GM12873 (cell line): ENCODE measurements around the gene CIBAR2.

ENCODE experiments used
- TF ChIP-seq, protein P1 (sequence below): IDR thresholded peaks from 2 replicates; pipeline ENCODE4 v1.5.1; 2012; ENCODE audit warnings: low read depth, mild to moderate bottlenecking, moderate library complexity, low read length, control low read depth; ENCODE audit not compliant: insufficient read depth; ENCODE audit errors: missing control alignments

Gene CIBAR2

DNA sequence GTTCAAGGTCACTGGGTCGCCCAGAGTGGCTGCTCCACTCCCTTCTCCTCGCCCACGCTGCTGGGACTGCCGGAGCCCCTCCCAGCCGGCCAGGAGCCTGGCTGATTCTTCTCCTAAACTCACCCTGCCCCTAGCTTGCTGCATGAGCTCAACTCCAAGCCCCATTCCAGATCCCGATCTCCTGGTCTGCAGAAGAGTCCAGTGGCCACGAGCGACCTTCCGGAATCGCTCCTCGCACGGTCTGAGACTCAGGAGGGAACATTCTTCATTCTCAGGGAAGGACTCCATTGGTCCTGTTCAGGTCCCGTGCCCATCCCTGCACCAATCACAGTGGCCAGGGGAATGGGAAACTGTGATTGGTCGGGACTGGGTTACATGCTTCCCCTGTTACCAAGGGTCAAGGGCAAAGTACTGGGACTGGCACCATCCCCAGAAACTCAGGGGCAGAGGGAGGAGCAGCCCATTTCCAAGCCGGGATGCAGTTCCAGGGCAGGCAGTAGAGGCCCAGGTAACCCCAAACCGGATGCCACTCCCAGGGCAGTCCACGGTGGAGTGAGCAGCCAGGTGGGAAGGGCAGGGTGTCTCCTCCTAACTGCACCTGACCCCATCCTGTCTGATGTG lies 24.5 kb upstream of the CIBAR2 start:
- TF ChIP-seq, protein P1, sequence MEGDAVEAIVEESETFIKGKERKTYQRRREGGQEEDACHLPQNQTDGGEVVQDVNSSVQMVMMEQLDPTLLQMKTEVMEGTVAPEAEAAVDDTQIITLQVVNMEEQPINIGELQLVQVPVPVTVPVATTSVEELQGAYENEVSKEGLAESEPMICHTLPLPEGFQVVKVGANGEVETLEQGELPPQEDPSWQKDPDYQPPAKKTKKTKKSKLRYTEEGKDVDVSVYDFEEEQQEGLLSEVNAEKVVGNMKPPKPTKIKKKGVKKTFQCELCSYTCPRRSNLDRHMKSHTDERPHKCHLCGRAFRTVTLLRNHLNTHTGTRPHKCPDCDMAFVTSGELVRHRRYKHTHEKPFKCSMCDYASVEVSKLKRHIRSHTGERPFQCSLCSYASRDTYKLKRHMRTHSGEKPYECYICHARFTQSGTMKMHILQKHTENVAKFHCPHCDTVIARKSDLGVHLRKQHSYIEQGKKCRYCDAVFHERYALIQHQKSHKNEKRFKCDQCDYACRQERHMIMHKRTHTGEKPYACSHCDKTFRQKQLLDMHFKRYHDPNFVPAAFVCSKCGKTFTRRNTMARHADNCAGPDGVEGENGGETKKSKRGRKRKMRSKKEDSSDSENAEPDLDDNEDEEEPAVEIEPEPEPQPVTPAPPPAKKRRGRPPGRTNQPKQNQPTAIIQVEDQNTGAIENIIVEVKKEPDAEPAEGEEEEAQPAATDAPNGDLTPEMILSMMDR: no peak

DNA sequence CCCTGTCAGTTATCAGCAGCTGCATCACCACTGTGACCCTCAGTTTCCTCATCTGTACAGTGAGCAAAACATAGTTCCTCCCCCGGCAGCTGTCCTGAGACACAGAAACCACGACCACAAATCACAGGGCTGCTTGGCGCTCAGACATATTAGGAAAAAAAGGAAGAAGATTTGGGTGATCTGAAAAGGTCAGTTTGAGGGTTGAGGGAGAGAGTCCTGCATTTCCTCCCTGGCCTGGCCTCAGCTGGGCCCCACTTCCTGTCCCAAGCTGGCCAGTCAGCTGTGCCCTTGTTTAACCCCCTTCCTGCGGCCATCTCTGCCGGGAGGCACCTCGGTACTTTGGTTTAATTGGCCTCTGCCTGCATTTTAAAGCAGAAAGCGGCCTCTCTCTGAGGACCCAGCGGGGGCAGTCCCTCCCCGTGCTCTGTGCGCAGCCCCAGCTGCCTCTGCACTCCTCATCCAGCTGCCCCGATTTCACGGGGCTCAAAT lies 24.0 kb upstream of the CIBAR2 start:
- TF ChIP-seq, protein P1: no peak

DNA sequence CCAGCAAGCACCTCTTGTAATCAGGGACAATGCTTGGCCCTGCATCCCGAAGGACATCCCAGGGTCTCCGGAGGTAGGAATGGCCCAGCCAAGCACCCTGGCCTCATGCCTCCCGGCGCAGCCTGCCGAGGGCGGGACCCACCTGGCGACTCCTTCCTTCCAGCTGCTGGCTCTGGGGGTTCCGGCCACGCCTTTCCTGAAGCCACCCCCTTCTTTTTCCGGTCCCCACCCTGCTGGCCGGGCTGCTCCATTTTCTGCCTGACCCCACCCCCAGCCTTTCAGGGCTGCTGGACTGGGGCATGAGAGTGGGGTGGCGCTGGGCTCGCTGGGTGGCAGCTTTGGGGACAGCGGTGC lies 22.5 kb upstream of the CIBAR2 start:
- TF ChIP-seq, protein P1: no peak

DNA sequence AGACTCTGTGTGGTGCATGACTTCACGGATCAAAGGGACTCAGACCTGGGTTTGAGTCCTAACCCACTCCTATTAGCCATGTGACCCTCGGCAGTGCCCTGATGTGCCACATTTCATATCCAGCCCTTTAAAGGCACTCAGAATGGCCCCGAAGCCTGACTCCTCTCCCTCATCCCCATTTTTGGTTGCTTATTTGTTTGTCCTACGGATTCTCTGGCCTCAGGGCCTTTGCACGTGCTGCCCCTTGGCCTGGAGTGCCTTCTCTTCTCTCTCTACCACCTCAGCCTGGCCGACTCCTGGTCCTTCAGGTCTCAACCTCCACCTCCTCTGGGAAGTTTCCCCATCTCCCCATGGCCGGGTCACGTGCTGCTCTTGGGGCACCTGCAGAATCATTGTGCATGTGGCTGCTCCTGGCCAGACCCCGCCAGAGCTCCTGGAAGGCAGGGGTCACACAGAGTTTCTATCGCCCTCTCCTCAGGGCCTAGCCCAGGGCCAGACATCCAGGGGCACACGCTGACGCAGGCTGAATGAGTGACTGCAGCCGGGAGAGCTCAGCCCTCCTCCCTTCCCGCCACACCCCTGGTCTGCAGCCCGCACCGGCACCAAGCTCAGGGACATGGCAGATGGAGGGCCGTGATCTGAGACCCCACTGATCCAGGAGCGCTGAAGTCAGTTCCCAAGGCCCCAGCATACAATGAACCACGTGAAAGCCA lies 22.0 kb upstream of the CIBAR2 start:
- TF ChIP-seq, protein P1: no peak

DNA sequence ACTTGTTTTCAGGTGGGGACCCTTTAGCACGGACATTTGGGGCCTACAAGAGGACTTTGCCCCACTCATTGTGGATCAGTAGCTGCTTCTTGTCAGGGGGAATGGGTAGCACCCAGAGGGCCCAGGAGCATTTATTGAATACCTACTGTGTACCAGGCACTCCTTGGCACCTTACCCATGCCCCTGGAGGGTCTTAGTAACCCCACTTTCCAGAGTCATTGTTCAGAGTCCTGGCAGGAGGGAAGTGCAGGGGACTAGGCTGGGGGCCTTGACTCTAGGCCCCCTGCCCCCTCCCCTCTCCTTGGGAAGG lies 21.0 kb upstream of the CIBAR2 start:
- TF ChIP-seq, protein P1: no peak

DNA sequence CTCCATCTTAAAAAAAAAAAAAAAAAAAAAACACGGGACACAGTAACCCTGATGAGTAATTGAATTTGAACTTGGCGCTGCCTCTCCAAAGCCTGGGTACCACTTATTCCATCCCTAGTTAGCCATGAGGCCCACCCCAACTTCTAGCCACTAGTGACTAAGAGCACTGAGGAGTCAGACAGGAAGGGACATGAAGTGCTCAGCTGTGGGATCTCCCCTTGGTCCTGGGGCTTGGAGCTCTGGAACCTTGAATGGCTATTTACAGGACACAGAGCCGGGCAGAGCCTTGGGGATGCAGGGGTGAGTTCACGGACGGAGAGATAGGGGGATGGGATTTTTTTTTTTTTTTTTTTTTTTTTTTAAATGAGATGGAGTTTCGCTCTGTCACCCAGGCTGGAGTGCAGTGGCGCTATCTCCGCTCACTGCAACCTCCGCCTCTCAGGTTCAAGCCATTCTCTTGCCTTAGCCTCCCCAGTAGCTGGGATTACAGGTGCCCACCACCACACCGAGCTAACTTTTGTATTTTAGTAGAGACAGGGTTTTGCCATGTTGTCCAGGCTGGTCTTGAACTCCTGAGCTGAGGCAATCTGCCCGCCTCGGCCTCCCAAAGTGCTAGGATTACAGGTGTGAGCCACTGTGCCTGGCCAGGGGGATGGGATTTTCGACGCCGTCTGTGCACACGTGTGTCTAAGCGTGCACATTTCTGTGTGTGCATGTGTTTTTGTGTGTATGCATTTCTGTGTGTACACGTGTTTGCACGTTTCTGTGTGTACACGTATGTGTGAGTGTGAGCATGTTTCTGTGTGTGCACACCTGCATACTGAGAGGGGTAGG lies 20.4 kb upstream of the CIBAR2 start:
- TF ChIP-seq, protein P1: no peak

DNA sequence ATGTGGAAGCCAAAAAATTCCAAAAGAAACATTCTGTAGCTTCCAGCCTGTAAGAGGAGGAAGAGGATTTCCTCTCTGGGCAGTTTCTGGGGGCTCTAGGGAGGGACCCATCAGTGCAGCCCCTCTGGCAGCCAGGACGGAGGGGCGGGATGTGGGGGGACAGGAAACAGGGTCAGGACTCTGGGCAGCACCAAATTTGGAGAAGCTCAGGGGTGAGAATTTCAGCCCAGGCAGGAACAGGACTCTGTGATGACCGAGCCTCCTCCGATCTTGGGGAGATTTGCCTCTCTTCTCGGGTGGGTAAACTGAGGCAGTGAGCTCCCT lies 18.4 kb upstream of the CIBAR2 start:
- TF ChIP-seq, protein P1: no peak
